Gastrocnemius medialis (tissue), 4 donors: ENCODE results near the gene FADS3. TPM values are rescaled to one million over a fixed set of nuclear protein-coding genes. Genes with fewer than 3 reads are reported as not detected.

Experiments
- ATAC-seq, 2 donors: fragments of 150-250 bp; one replicate each; pipeline ENCODE4 v1.9.1; 2016
- DNase-seq, 2 donors: peaks; one replicate each; pipeline ENCODE4 v3.0.0-alpha.2; 2019
- H3K27ac ChIP-seq, 4 donors: fragments of 200-600 bp; sonication (generic); 1 replicate in 1 of 4; 2 replicates in 3 of 4; pipeline ENCODE4 v1.5.1; 2016 to 2018; ENCODE audit warnings: mild to moderate bottlenecking in 2 of 4, moderate library complexity in 1 of 4
- H3K27me3 ChIP-seq, 3 donors: fragments of 200-600 bp; sonication (generic) in 2 of 3; 1 replicate in 1 of 3; 2 replicates in 2 of 3; pipeline versions ENCODE4 v1.5.1 to v1.6.0; 2016 to 2019; ENCODE audit warnings: mild to moderate bottlenecking in 1 of 3, moderate library complexity in 1 of 3
- H3K36me3 ChIP-seq, 2 donors: fragments of 200-600 bp; sonication (generic) in 1 of 2; one replicate each; pipeline ENCODE4 v1.5.1; 2017 to 2018
- H3K4me1 ChIP-seq, 2 donors: fragments of 200-600 bp; sonication (generic) in 1 of 2; one replicate each; pipeline ENCODE4 v1.5.1; 2016 to 2017; ENCODE audit warnings: mild to moderate bottlenecking in 2 of 2
- H3K4me3 ChIP-seq, 4 donors: fragments of 200-600 bp; sonication (generic) in 3 of 4; 1 replicate in 1 of 4; 2 replicates in 3 of 4; pipeline ENCODE4 v1.5.1; 2016 to 2019; ENCODE audit warnings: mild to moderate bottlenecking in 2 of 4
- H3K9me3 ChIP-seq, 3 donors: fragments of 200-600 bp; sonication (generic) in 2 of 3; 1 replicate in 1 of 3; 2 replicates in 2 of 3; pipeline ENCODE4 v1.5.1; 2016 to 2019
- CTCF ChIP-seq, 5 experiments: fragments of 450-650 bp in 3 of 5; fragments of 200-600 bp in 2 of 5; sonication (generic) in 2 of 5; IDR thresholded peaks in 4 of 5; conservative IDR thresholded peaks in 1 of 5; 1 replicate in 4 of 5; 2 replicates in 1 of 5; pipeline ENCODE4 v1.5.1; 2016 to 2019; ENCODE audit warnings: antibody characterized with exemption in 5 of 5, mild to moderate bottlenecking in 3 of 5, moderate library complexity in 3 of 5
- POLR2A ChIP-seq, 2 donors: fragments of 450-650 bp; IDR thresholded peaks; one replicate each; pipeline ENCODE4 v1.6.1; 2017; ENCODE audit warnings: antibody characterized with exemption in 2 of 2, mild to moderate bottlenecking in 2 of 2, moderate library complexity in 2 of 2
- in situ Hi-C, 4 donors: fragments of 200-750 bp; cut with MboI; loops; one replicate each; pipeline versions ENCODE4 v1.15.0 to v1.8.0; 2017; ENCODE audit warnings: low sequenced_read_pairs in 4 of 4
- intact Hi-C: fragments of 100-400 bp; cut with DNase I; formaldehyde crosslinking; loops from one replicate; pipeline ENCODE4 v1.15.1; 2023; ENCODE audit warnings: low total_unique reads
- total RNA-seq, 4 donors: library from RNA; depleted of rRNA; stranded (reverse); fragments of >200 nt; gene quantifications; one replicate each; pipeline versions ENCODE4 v1.1.0 to v1.2.3, GENCODE V29; 2016

The FADS3 gene
- total RNA-seq, 4 donors from 2014 or later, result 40.7 to 196 (median 89.0) TPM

- intact Hi-C loops, result no loop called here
- peaks cover 0 to 5% of the 10 kb centered on the region in 2 donors for H3K4me1 ChIP-seq
- H3K27ac ChIP-seq, result no peak overlapping the region
- H3K4me3 ChIP-seq, result no peak overlapping the region
- in situ Hi-C loops, result loop anchor here in 2 of 4 donors (10.0 kb wide), 2 partner anchors 206 to 226 kb away; no protein-coding TSS in a partner anchor
- ATAC-seq (no peak), DNase-seq (no peak)
- no peaks in the 10 kb centered on the region for H3K9me3 ChIP-seq
- TF ChIP-seq POLR2A (IDR thresholded peaks at IDR 0.05) (no peak), CTCF (IDR thresholded peaks at IDR 0.05 in 4 of 5, conservative IDR thresholded peaks at IDR 0.05 in 1 of 5) (no peak)
- peaks cover 0 to 39% of the 10 kb centered on the region in 2 donors for H3K36me3 ChIP-seq
- no peaks in the 10 kb centered on the region for H3K27me3 ChIP-seq
These were observed 12.2 kb downstream of the FADS3 start for GRCh38 chr11:61879152-61879551.

DNA sequence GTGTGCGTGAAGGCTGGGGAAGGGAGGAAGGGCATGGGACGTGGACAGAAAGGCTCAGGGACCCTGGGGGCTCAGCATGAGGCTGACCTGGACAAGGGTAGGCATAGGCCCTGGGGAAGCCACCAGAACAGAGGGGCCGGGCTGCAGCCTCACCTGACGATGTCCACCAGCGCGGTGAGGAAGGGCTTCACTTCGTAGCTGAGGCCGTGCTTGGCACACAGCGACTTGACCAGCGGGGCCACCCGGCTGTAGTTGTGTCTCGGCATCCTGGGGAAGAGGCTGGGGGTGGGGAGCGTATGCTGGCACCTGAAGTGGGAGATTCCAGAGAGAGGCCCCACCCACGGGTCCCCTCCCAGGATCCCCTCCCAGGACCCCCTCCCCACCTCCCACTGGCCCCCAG is 15.6 kb downstream of the FADS3 start:
- TF ChIP-seq CTCF (IDR thresholded peaks at IDR 0.05 in 4 of 5, conservative IDR thresholded peaks at IDR 0.05 in 1 of 5) (no peak), POLR2A (IDR thresholded peaks at IDR 0.05) (no peak)
- in situ Hi-C loops, result loop anchor here in 2 of 4 donors (10.0 kb wide), 2 partner anchors 209 to 229 kb away; no protein-coding TSS in a partner anchor
- Histone ChIP-seq H3K27me3 (no peaks in the 10 kb centered on the region), H3K4me1 (peaks cover 0 to 5% of the 10 kb centered on the region in 2 donors), H3K27ac (no peak overlapping the region), H3K36me3 (peaks cover 0 to 39% of the 10 kb centered on the region in 2 donors), H3K4me3 (no peak overlapping the region), H3K9me3 (no peaks in the 10 kb centered on the region)
- intact Hi-C loops, result no loop called here
- ATAC-seq (no peak), DNase-seq (no peak)

DNA sequence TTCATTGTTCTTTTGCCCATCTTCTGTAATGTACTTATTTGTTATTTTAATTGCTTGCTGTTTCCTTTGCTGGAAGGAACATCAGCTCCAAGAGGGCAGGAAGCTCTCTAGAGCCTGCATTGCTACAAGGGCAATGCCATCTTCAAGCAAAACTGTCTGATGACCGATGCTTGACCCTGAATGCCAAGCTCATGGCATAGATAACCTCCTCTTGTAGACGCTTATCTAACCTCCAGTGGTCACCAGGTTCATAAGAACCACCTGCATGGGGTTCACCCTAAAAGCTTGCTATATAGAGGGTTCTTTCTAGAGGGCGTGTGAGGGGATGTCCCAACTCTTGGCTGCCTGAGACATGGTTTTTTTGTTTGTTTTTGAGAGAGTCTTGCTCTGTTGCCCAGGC is 16.5 kb downstream of the FADS3 start:
- Histone ChIP-seq H3K4me3 (no peak overlapping the region), H3K4me1 (peaks cover 0 to 5% of the 10 kb centered on the region in 2 donors), H3K9me3 (no peaks in the 10 kb centered on the region), H3K27ac (no peak overlapping the region), H3K27me3 (no peaks in the 10 kb centered on the region), H3K36me3 (peaks cover 0 to 39% of the 10 kb centered on the region in 2 donors)
- no peak for TF ChIP-seq POLR2A (IDR thresholded peaks at IDR 0.05)
- TF ChIP-seq CTCF (IDR thresholded peaks at IDR 0.05 in 4 of 5, conservative IDR thresholded peaks at IDR 0.05 in 1 of 5), result no peak
- in situ Hi-C loops (loop anchor here in 2 of 4 donors (10.0 kb wide), 2 partner anchors 210 to 230 kb away; no protein-coding TSS in a partner anchor), intact Hi-C loops (loop anchor here (5.0 kb wide), 1 partner anchor 78 kb away; no protein-coding TSS in a partner anchor)
- DNase-seq, result no peak
- no peak for ATAC-seq

GRCh38 chr11:61874377-61874809 is 17.0 kb downstream of the FADS3 start:
- Histone ChIP-seq H3K4me3 (no peak overlapping the region), H3K9me3 (no peaks in the 10 kb centered on the region), H3K27ac (no peak overlapping the region), H3K4me1 (peaks cover 0 to 5% of the 10 kb centered on the region in 2 donors), H3K36me3 (peaks cover 0 to 35% of the 10 kb centered on the region in 2 donors), H3K27me3 (no peaks in the 10 kb centered on the region)
- peak in 1 of 2 donors; percentile 43 for DNase-seq
- intact Hi-C loops (loop anchor here (5.0 kb wide), 1 partner anchor 77 kb away; no protein-coding TSS in a partner anchor), in situ Hi-C loops (loop anchor here in 2 of 4 donors (10.0 kb wide), 2 partner anchors 210 to 230 kb away; no protein-coding TSS in a partner anchor)
- TF ChIP-seq CTCF (IDR thresholded peaks at IDR 0.05 in 4 of 5, conservative IDR thresholded peaks at IDR 0.05 in 1 of 5), result no peak
- TF ChIP-seq POLR2A (IDR thresholded peaks at IDR 0.05), result no peak
- ATAC-seq, result no peak
